Muscle layer of duodenum (tissue), 2 donors: ENCODE measurements around the gene KIAA1958.
"Not testable (repeated sequence)": the region's sequence is repeated elsewhere in the genome, so short reads cannot be mapped to it uniquely, and the experiment has no call there.

ENCODE experiments used
- H3K27ac ChIP-seq: one replicate; pipeline ENCODE4 v1.7.0; 2013; ENCODE audit warnings: mild to moderate bottlenecking, low read length
- H3K27me3 ChIP-seq: one replicate; pipeline ENCODE4 v1.7.0; 2013; ENCODE audit warnings: low read depth, mild to moderate bottlenecking, control low read depth, low read length
- H3K36me3 ChIP-seq, 2 donors: one replicate each; pipeline ENCODE4 v1.7.0; 2013; ENCODE audit warnings: low read length in 2 of 2, control low read depth in 1 of 2, mild to moderate bottlenecking in 1 of 2; ENCODE audit not compliant: insufficient read depth in 2 of 2, control insufficient read depth in 1 of 2
- H3K4me1 ChIP-seq, 2 donors: one replicate each; pipeline ENCODE4 v1.7.0; 2013; ENCODE audit warnings: low read length in 2 of 2, mild to moderate bottlenecking in 2 of 2, control low read depth in 1 of 2, moderate library complexity in 1 of 2; ENCODE audit not compliant: insufficient read depth in 2 of 2, control insufficient read depth in 1 of 2
- H3K4me3 ChIP-seq, 2 donors: one replicate each; pipeline ENCODE4 v1.7.0; 2013; ENCODE audit warnings: low read length in 2 of 2, low read depth in 1 of 2, mild to moderate bottlenecking in 1 of 2
- H3K9me3 ChIP-seq, 2 donors: one replicate each; pipeline ENCODE4 v1.7.0; 2013; ENCODE audit warnings: low read length in 2 of 2, control low read depth in 1 of 2, mild to moderate bottlenecking in 1 of 2; ENCODE audit not compliant: control insufficient read depth in 1 of 2
- donor health status: healthy.

KIAA1958 gene

DNA sequence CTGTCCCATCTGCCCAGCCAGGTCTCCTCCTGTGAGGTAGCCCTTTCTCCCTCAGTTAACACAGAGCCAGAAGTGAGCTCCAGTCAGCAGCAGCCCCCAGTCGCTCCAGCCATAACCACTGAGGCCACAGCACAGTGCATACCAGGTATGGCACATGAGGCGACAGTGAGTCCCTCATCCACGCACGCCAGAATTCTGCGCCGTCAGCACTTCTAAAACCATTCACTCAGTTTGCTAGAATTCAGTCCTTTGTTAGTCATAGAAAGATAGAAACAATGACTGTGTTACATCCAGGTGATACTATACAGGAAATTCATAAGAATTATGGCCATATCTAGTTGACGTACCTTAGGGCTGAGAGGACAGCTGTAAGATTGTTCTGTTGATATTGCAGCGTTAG lies 88.5 kb downstream of the KIAA1958 start:
- H3K4me1 ChIP-seq = no peaks in the 10 kb centered on the region
- H3K27me3 ChIP-seq = no peaks in the 10 kb centered on the region
- H3K9me3 ChIP-seq = no peaks in the 10 kb centered on the region
- no peaks in the 10 kb centered on the region for H3K36me3 ChIP-seq
- H3K4me3 ChIP-seq = no peak overlapping the region
- no peak overlapping the region for H3K27ac ChIP-seq

DNA sequence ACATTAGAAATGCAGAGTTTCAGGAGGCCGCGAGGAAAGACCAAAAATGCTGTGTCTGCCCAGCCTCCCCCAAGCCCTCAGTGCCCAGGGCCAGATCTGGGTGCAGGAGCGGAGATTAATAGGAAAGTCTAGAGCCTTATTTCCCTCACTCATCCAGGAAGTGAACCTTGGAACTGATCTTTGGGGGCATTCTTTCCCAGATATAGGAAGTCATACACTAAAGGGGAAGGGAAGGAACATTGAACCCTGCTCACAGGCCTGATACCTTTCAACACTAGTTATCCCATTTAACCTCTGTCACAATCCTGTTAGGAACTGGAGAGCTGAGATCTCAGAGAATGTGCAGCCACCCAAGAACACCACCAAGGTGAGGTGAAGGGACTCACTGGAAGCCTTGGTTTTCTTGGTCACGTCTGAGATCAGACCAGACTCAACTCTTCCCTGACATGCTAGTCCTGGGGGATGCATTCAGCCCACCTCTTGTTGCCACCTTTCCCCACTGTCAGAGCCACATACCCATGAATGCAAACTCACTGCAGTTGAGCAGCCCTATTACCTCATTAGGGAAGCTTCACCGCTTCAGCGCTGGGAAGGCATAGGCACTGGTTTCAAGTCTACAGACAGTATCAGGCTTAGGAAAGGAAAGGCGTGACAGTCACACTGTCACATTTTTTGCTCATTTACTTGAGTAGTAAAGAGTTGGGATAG lies 95.0 kb downstream of the KIAA1958 start:
- H3K27me3 ChIP-seq = no peaks in the 10 kb centered on the region
- no peaks in the 10 kb centered on the region for H3K36me3 ChIP-seq
- H3K27ac ChIP-seq = no peak overlapping the region
- no peaks in the 10 kb centered on the region for H3K9me3 ChIP-seq
- no peak overlapping the region for H3K4me3 ChIP-seq
- H3K4me1 ChIP-seq = no peaks in the 10 kb centered on the region

DNA sequence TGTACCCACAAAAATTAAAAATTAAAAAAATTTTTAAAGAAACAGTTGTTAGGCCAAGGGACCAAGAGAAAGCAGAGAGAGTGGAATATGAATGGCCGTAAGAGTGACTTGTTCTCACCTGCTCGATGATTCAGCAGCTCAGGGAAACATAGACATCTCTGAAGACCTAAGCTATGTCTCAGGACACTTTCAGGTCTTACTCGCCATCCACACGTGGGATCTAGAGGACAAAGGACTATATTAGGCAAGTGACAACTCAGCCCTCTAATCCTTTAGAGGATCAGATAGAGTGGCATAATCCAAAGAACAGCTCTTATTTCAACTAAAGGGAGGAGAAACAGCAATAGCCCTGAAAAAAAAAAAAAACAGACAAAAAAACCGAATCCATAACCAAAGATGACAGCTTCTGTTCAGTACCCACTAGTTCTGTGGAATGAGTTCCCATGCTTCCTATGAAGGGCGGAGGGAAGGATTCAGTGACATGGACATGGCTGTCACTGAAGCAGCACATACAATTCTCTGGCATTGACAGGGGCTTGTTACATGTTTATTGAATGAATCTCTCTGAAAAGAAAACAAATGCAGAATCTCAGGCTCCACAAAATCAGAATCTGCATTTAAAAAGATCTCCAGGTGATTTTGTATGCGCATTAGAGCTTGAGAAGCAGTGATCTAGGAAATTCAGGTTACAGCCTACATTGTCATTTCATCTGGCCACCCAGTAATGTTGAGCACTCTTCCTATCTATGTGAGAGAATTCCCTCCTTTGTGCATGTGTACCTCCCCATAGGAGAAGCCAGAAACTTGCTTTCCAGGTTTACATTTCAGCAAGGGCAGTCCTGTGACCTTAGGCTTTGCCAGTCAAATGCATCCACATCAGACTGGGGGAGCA lies 96.0 kb downstream of the KIAA1958 start:
- Histone ChIP-seq H3K4me1 (no peaks in the 10 kb centered on the region), H3K27ac (no peak overlapping the region)

DNA sequence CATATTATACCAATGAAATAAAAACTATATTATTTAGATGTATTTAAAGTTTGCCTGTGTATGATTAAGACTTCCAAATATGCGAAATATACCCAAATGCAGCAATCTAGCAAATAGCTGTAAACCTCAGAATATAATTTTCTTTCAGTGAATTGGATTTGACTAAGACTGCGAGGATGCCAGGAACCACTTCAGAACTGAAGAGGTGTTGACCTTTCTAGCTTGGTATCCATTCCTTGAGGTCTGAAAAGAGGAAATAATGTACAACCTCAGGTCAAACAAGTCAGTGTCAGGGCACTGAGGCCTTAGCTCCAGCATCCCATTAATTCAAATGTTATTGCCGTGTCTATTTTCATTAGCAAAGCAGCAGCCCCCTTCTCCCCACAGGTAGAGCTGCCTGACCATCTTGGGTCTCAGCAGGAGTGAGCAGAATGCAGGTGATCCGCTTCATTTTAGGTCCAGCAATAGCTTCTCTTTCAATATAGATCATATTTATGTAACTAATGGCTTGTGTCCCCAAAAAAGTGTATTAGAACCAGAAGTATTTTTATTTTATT lies 100.0 kb downstream of the KIAA1958 start:
- no peaks in the 10 kb centered on the region for H3K36me3 ChIP-seq
- no peaks in the 10 kb centered on the region for H3K27me3 ChIP-seq

More for the DNA sequence above, 96.0 kb downstream of the KIAA1958 start:
- no peaks in the 10 kb centered on the region for H3K9me3 ChIP-seq
- no peaks in the 10 kb centered on the region for H3K27me3 ChIP-seq
- H3K4me3 ChIP-seq = no peak overlapping the region
- H3K36me3 ChIP-seq = no peaks in the 10 kb centered on the region

DNA sequence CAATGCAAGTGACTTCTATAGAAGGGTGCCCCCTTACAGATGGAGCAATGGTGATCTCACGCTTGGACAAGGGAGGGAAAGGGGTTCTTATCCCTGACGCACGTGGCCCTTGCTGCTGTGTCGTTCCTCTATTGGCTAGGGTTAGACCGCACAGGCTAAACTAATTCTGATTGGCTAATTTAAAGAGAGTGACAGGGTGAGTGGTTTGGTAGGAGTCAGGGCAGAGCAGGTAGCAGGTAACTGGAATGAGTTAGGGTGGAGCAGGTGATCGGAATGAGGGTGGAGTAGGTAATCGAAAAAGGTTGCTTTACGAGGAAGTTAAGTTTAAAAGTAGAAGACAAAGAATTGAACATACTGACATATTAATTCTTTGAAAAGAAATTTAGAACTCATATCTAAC lies 105.2 kb downstream of the KIAA1958 start:
- not testable (repeated sequence) for H3K27me3 ChIP-seq, H3K36me3 ChIP-seq, H3K9me3 ChIP-seq, H3K4me1 ChIP-seq, H3K4me3 ChIP-seq, H3K27ac ChIP-seq

More for the DNA sequence above, 100.0 kb downstream of the KIAA1958 start:
- H3K4me3 ChIP-seq = no peak overlapping the region
- H3K9me3 ChIP-seq = no peaks in the 10 kb centered on the region
- no peaks in the 10 kb centered on the region for H3K4me1 ChIP-seq
- no peak overlapping the region for H3K27ac ChIP-seq

DNA sequence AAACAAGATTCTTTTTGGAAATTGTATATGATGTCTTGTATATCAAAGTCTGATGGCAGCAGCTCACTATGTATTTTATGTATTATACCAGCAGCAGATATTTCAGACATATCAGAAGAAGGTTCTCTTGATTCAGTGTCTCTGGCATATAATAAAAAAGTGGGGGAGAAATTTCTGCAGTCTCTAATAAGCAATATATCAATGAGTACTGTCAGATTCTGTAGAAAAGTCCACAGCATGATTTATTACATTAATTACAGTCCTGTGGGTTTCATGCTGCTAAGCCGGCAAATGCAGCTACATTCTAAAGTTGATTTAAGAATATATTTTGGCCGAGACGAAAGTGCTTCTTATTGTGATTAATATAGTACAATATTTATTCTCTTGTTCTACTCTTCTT lies 113.1 kb downstream of the KIAA1958 start:
- no peaks in the 10 kb centered on the region for H3K4me1 ChIP-seq
- no peaks in the 10 kb centered on the region for H3K36me3 ChIP-seq
- H3K4me3 ChIP-seq = no peak overlapping the region
- no peaks in the 10 kb centered on the region for H3K9me3 ChIP-seq
- no peaks in the 10 kb centered on the region for H3K27me3 ChIP-seq
- no peak overlapping the region for H3K27ac ChIP-seq

DNA sequence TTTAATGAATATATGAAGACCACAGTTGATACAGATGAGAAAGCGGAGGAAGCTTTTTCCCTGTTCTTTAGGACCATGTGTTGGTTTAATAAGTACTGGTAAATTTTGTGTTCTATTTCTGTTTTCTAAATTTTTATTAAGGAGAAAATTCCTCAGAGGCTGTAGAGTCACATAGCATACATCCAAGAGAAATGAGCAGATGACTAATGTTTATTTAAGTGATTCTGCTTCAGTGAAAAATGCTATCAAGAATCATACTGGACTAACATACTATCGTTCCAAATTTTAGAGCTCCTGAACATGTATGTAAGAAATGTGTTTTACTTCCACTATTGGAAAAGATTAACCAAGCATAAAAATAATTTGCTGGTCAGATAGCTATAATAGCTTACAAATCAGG lies 115.0 kb downstream of the KIAA1958 start:
- no peaks in the 10 kb centered on the region for H3K36me3 ChIP-seq
- no peaks in the 10 kb centered on the region for H3K9me3 ChIP-seq
- no peaks in the 10 kb centered on the region for H3K4me1 ChIP-seq

DNA sequence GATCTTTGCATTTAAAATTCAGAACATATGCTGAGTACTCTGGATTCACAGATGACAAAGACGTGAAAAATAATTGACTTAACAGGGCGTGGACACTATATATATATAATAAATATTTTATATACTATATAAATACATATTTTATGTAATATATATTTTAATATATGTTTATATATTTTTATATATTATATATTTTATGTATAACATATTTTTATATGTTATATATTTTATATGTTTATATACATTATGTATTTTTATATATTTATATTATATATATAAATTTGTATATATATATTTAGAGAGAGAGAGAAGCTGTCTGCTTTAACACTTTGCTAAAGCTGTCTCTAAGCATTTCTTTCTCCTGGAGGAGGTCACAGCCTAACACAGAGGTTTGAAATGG lies 118.2 kb downstream of the KIAA1958 start:
- Histone ChIP-seq H3K4me1 (no peaks in the 10 kb centered on the region), H3K27ac (no peak overlapping the region), H3K4me3 (no peak overlapping the region), H3K36me3 (no peaks in the 10 kb centered on the region), H3K27me3 (no peaks in the 10 kb centered on the region), H3K9me3 (no peaks in the 10 kb centered on the region)

More for the DNA sequence above, 115.0 kb downstream of the KIAA1958 start:
- Histone ChIP-seq H3K27me3 (no peaks in the 10 kb centered on the region), H3K4me3 (no peak overlapping the region), H3K27ac (no peak overlapping the region)

DNA sequence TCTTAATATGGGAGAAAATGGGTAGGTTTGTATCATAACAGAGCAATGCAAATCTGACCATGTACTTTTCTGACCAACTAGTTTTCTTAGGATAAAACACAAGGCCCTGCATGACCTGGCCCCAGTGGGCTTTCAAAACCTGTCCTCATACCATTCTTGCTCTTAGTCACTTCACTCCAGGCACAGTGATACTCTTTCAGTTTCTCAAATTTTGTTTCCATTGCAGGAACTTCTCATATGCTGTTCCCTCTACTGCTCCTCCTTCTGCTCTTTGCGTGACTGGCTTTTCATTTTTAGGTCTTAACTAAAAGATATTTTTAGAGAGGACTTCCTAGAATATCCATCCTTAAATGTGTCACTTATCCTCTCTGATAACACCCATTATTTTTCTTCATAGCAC lies 118.9 kb downstream of the KIAA1958 start:
- Histone ChIP-seq H3K36me3 (no peaks in the 10 kb centered on the region), H3K4me3 (no peak overlapping the region), H3K27ac (no peak overlapping the region), H3K27me3 (no peaks in the 10 kb centered on the region), H3K4me1 (no peaks in the 10 kb centered on the region), H3K9me3 (no peaks in the 10 kb centered on the region)

DNA sequence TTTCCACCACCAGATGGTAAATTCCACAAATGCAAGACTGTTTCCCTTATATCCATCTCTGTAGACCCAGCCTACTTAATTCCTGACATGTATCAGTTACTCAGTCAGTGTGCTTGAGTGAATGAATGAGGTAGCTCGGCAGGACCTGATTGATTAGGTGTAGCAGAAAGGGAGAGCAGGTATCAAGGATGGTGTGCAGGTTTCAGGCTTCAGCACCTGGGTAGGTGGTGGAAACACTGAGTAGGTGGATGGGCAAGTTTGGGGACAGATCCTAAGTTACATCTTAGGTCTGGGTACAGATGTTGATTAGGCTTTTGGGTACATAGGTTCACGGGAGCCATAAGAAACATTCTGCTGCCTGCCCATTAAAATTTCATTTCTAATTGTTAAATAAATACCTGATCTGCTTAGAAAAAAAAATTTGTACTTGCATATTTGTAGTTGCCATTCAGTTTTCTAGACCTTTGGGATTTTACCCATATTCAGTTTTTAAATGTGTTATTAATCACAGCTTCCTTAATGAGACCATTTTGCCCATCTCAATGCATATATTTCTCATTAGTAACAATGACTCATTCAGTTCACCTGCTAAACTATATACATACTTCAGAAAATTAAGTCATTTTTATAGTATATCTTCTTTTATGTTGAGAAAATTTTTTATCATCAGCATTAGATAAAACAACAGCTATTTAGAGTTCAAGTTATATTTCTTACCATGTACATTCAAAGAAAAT lies 119.5 kb downstream of the KIAA1958 start:
- no peak overlapping the region for H3K27ac ChIP-seq
- no peaks in the 10 kb centered on the region for H3K27me3 ChIP-seq
- H3K36me3 ChIP-seq = no peaks in the 10 kb centered on the region
- H3K4me3 ChIP-seq = no peak overlapping the region
- no peaks in the 10 kb centered on the region for H3K4me1 ChIP-seq
- H3K9me3 ChIP-seq = no peaks in the 10 kb centered on the region

DNA sequence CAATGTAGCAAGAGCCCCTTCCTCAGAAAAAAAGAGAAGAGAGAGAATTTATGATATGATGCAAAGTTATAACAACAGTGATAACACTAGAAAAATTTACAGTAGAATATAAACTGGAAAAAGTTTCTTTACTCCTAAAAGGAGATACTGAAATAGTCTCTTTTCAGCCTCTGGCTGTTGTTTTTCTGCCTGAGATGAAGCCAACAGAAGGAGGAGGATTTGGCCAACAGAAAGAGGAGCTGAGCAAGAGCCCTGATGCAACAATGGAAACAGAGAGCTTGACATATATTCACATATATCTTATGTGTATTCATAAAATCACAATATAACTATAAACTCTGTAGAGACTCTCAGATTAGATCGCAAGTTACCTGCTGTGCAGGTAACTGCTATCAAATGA lies 122.2 kb downstream of the KIAA1958 start:
- Histone ChIP-seq H3K36me3 (no peaks in the 10 kb centered on the region), H3K27me3 (no peaks in the 10 kb centered on the region), H3K4me1 (no peaks in the 10 kb centered on the region), H3K4me3 (no peak overlapping the region), H3K9me3 (no peaks in the 10 kb centered on the region), H3K27ac (no peak overlapping the region)
